Panc1 (cell line): ENCODE measurements around the gene DSCAM. TPM values are rescaled to one million over a fixed set of nuclear protein-coding genes. Genes with fewer than 3 reads are reported as not detected.

Source experiments
- ATAC-seq: fragments of 200-7000 bp; cut with Tn5 transposase; 2 replicates; pipeline ENCODE4 v1.9.1; 2020; ENCODE audit warnings: mild to moderate bottlenecking, moderate library complexity
- BruUV-seq: library from RNA; stranded (reverse); fragments of 400-500 nt; replicated peaks from 2 replicates; lab custom pipeline; 2021; lab: Mats Ljungman, UMichigan
- CTCF ChIA-PET: fragments of 300-600 bp; sonication (Branson Sonifier 250); formaldehyde crosslinking; loops from one replicate; lab custom pipeline; 2022; ENCODE audit warnings: antibody characterized with exemption; lab: Charles Lee
- POLR2A ChIA-PET: fragments of 300-600 bp; sonication (Branson Sonifier 250); formaldehyde crosslinking; loops from one replicate; lab custom pipeline; 2022; ENCODE audit warnings: antibody characterized with exemption; lab: Charles Lee
- DNase-seq: peaks from one replicate; pipeline ENCODE4 v3.0.0-alpha.2; 2010; ENCODE audit warnings: low read depth, low spot score
- H3K27ac ChIP-seq: 2 replicates; pipeline ENCODE4 v1.5.1; 2011; ENCODE audit warnings: mild to moderate bottlenecking, low read length, inconsistent platforms
- H3K27me3 ChIP-seq: fragments of 200-500 bp; sonication (Bioruptor generic); 2 replicates; pipeline ENCODE4 v1.6.0; 2014; ENCODE audit warnings: low read length, inconsistent platforms; ENCODE audit not compliant: control insufficient read depth, insufficient read depth
- H3K36me3 ChIP-seq: fragments of 200-500 bp; sonication (Bioruptor generic); 2 replicates; pipeline ENCODE4 v1.5.1; 2014; ENCODE audit warnings: inconsistent platforms, mild to moderate bottlenecking, low read length, moderate library complexity; ENCODE audit not compliant: control insufficient read depth, insufficient read depth
- H3K4me1 ChIP-seq: 2 replicates; pipeline ENCODE4 v1.5.1; 2011; ENCODE audit warnings: inconsistent platforms, mild to moderate bottlenecking, low read length, moderate library complexity; ENCODE audit not compliant: control insufficient read depth, insufficient read depth
- H3K4me3 ChIP-seq, 2 experiments: 2 replicates each; pipeline ENCODE4 v1.5.1; 2011 to 2012; ENCODE audit warnings: low read depth in 2 of 2, low read length in 2 of 2, mild to moderate bottlenecking in 2 of 2, inconsistent platforms in 1 of 2, moderate library complexity in 1 of 2
- H3K9me3 ChIP-seq: fragments of 200-500 bp; sonication (Bioruptor generic); 2 replicates; pipeline ENCODE4 v1.5.1; 2014; ENCODE audit warnings: low read depth, mild to moderate bottlenecking, inconsistent platforms, low read length, moderate library complexity; ENCODE audit not compliant: control insufficient read depth, insufficient read depth
- POLR2AphosphoS5 ChIP-seq: IDR thresholded peaks from 2 replicates; pipeline ENCODE4 v1.6.1; 2012; ENCODE audit warnings: mild to moderate bottlenecking, low read depth, low read length, moderate library complexity
- SIN3A ChIP-seq: IDR thresholded peaks from 2 replicates; pipeline ENCODE4 v1.6.1; 2012; ENCODE audit warnings: low read depth, mild to moderate bottlenecking, low read length, moderate library complexity, borderline replicate concordance; ENCODE audit not compliant: insufficient read depth
- TCF7L2 ChIP-seq: IDR thresholded peaks from 2 replicates; pipeline ENCODE4 v1.6.1; 2011; ENCODE audit warnings: mild to moderate bottlenecking, low read depth, low read length, inconsistent platforms
- in situ Hi-C: cut with HindIII; loops from 2 replicates; pipeline ENCODE4 v1.10.0; 2016; ENCODE audit warnings: low sequenced_read_pairs, low pct_unique_long_range_greater_than_20kb
- intact Hi-C: fragments of 100-400 bp; cut with micrococcal nuclease; formaldehyde crosslinking; loops from one replicate; pipeline ENCODE4 v1.10.0; 2022; ENCODE audit not compliant: unreplicated experiment
- total RNA-seq: library from RNA; stranded (reverse); gene quantifications from one replicate; pipeline ENCODE4 v1.2.1, GENCODE V29; 2021; ENCODE audit not compliant: unreplicated experiment
- TF ChIP-seq, protein P1 (sequence below): fragments of 450-650 bp; IDR thresholded peaks from 2 replicates; pipeline ENCODE4 v1.5.1; 2017; ENCODE audit warnings: mild to moderate bottlenecking
- TF ChIP-seq, protein P2 (sequence below), 2 experiments: IDR thresholded peaks; 2 replicates each; pipeline ENCODE4 v1.6.1; 2011 to 2012; ENCODE audit warnings: low read depth in 2 of 2, control low read depth in 1 of 2, low read length in 1 of 2, mild to moderate bottlenecking in 1 of 2, moderate library complexity in 1 of 2; ENCODE audit not compliant: insufficient read depth in 1 of 2

Gene DSCAM
- total RNA-seq, 1 experiment from 2014 or later = not detected

DNA sequence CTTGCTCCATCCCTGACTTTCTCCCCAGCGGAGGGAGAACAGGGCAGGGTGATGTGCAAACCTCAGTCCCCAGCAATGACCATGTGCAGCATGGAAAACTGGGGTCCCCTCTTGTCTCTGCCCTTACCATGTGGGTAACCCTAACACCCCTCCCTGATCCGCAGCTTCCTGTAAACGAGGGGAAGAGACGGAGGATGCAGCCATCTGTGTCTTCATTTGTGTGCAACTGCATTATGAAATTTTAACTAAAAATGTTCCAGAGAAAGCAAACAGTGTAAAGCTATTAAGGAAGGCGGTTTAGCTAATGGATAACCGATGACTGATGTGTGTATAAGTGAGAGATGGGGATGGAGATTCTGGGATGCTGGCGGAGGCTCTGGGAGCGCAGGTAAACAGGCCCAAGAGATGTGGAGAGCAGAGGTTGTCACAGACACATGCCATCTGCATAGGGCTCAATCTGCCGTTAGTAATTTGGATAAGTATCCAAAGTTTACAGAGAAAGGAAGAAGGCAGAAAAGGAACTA lies 206.6 kb downstream of the DSCAM start:
- Histone ChIP-seq H3K4me1 (no peaks in the 10 kb centered on the region), H3K4me3 (no peak overlapping the region), H3K27me3 (no peaks in the 10 kb centered on the region), H3K9me3 (no peaks in the 10 kb centered on the region), H3K36me3 (no peaks in the 10 kb centered on the region), H3K27ac (no peak overlapping the region)
- DNase-seq (no peak), ATAC-seq (no peak)
- in situ Hi-C loops = no loop called here
- TF ChIP-seq, protein P1, sequence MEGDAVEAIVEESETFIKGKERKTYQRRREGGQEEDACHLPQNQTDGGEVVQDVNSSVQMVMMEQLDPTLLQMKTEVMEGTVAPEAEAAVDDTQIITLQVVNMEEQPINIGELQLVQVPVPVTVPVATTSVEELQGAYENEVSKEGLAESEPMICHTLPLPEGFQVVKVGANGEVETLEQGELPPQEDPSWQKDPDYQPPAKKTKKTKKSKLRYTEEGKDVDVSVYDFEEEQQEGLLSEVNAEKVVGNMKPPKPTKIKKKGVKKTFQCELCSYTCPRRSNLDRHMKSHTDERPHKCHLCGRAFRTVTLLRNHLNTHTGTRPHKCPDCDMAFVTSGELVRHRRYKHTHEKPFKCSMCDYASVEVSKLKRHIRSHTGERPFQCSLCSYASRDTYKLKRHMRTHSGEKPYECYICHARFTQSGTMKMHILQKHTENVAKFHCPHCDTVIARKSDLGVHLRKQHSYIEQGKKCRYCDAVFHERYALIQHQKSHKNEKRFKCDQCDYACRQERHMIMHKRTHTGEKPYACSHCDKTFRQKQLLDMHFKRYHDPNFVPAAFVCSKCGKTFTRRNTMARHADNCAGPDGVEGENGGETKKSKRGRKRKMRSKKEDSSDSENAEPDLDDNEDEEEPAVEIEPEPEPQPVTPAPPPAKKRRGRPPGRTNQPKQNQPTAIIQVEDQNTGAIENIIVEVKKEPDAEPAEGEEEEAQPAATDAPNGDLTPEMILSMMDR = no peak
- TF ChIP-seq, protein P2, sequence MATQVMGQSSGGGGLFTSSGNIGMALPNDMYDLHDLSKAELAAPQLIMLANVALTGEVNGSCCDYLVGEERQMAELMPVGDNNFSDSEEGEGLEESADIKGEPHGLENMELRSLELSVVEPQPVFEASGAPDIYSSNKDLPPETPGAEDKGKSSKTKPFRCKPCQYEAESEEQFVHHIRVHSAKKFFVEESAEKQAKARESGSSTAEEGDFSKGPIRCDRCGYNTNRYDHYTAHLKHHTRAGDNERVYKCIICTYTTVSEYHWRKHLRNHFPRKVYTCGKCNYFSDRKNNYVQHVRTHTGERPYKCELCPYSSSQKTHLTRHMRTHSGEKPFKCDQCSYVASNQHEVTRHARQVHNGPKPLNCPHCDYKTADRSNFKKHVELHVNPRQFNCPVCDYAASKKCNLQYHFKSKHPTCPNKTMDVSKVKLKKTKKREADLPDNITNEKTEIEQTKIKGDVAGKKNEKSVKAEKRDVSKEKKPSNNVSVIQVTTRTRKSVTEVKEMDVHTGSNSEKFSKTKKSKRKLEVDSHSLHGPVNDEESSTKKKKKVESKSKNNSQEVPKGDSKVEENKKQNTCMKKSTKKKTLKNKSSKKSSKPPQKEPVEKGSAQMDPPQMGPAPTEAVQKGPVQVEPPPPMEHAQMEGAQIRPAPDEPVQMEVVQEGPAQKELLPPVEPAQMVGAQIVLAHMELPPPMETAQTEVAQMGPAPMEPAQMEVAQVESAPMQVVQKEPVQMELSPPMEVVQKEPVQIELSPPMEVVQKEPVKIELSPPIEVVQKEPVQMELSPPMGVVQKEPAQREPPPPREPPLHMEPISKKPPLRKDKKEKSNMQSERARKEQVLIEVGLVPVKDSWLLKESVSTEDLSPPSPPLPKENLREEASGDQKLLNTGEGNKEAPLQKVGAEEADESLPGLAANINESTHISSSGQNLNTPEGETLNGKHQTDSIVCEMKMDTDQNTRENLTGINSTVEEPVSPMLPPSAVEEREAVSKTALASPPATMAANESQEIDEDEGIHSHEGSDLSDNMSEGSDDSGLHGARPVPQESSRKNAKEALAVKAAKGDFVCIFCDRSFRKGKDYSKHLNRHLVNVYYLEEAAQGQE (IDR thresholded peaks at IDR 0.05; ENCODE audit: insufficient read depth in 1 of 2, low read depth in 2 of 2, low read length in 1 of 2) = no peak
- no peak for TF ChIP-seq SIN3A
- TF ChIP-seq TCF7L2 = no peak
- TF ChIP-seq POLR2AphosphoS5 = no peak
- ChIA-PET POLR2A (no interaction called here), CTCF (no interaction called here)
- BruUV-seq = no TSS peak
- intact Hi-C loops = no loop called here

DNA sequence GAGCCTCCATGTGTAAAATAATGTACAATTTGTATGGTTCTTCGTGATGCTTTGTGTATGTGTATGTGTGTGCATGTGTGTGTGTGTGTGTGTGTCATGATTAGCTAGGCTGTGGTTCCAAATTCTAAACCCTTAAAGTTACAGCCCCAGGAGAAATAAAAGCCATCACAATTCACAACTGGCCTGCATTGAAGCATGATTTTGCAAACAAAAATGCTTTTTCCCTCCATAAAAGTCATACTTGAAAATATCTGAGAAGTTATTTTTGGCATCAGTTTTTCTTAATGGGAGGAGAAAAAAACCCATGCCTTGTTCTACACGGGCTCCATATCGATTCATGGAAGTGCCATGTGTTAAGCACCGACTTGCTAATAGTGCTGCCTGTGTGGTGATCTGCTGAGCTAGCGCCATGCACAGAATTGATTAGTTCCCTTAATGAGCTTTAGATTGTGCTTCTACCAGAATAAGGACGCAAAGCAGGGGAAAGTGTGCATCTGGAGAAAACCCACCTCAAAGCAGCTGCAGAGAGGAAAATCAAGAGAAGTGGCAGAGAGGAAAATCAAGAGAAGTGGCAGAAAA lies 207.3 kb downstream of the DSCAM start:
- Histone ChIP-seq H3K27me3 (no peaks in the 10 kb centered on the region), H3K4me1 (no peaks in the 10 kb centered on the region), H3K36me3 (no peaks in the 10 kb centered on the region), H3K9me3 (no peaks in the 10 kb centered on the region), H3K27ac (no peak overlapping the region), H3K4me3 (no peak overlapping the region)
- ATAC-seq (no peak), DNase-seq (no peak)
- BruUV-seq = no TSS peak
- in situ Hi-C loops = no loop called here
- TF ChIP-seq POLR2AphosphoS5 = no peak
- TF ChIP-seq, protein P1 = no peak
- TF ChIP-seq TCF7L2 = no peak
- no peak for TF ChIP-seq SIN3A
- TF ChIP-seq, protein P2 (IDR thresholded peaks at IDR 0.05; ENCODE audit: insufficient read depth in 1 of 2, low read depth in 2 of 2, low read length in 1 of 2) = no peak
- CTCF ChIA-PET = no interaction called here
- POLR2A ChIA-PET = no interaction called here
- intact Hi-C loops = no loop called here
